Measurements from ENCODE around the gene TRPV2. TPM values are rescaled to one million over a fixed set of nuclear protein-coding genes. Genes with fewer than 3 reads are reported as not detected.

The TRPV2 gene
- total and polyA plus RNA-seq, 4 donors, result 2.9 to 9.3 (median 4.6) TPM

DNA sequence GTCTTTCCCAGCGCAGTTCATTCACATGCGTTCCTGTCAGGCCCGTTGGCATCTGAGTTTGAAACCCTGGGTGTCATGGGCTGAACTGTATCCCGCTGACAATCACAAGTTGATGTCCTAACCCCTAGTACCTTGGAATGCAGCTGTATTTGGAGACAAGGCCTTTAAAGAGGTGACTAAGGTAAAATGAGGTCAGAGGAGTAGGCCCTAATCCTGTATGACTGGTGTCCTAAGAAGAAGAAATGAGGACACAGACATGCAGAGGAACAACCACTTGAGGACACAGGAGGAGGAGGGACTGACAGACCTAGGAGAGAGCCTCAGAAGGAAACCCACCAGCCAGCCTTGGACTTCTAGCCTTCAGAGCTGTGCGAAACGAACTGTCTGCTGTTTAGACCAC, 33.1 kb downstream of the TRPV2 start (continued):
- TF ChIP-seq REST (IDR thresholded peaks at IDR 0.05) (no peak), RAD21 (IDR thresholded peaks at IDR 0.05) (no peak)

- Histone ChIP-seq H3K4me3 (ENCODE audit: low read depth in 1 of 3, low read length in 3 of 3) (no peak overlapping the region), H3K9me3 (ENCODE audit: control insufficient read depth in 4 of 4, low read length in 3 of 4) (no peaks in the 10 kb centered on the region), H3K9ac (ENCODE audit: low read depth in 1 of 2, low read length in 2 of 2) (no peak overlapping the region), H3K27me3 (ENCODE audit: control insufficient read depth in 4 of 4, insufficient read depth in 4 of 4, low read length in 3 of 4) (no peaks in the 10 kb centered on the region), H3K27ac (ENCODE audit: low read depth in 1 of 2, low read length in 2 of 2) (no peak overlapping the region), H3K36me3 (ENCODE audit: control insufficient read depth in 4 of 4, insufficient read depth in 3 of 4, low read depth in 1 of 4, low read length in 3 of 4) (peaks cover 0 to 25% (median 2%) of the 10 kb centered on the region in 4 donors), H3K4me1 (ENCODE audit: control insufficient read depth in 4 of 4, insufficient read depth in 4 of 4, low read length in 3 of 4) (peaks cover 3 to 12% (median 9%) of the 10 kb centered on the region in 4 donors)
- no peak for DNase-seq (ENCODE audit: low spot score)
- WGBS, result 91% methylated on average over 11 of the region's 11 CpGs
- TF ChIP-seq RXRA (IDR thresholded peaks at IDR 0.05), result no peak
- TF ChIP-seq SP1 (IDR thresholded peaks at IDR 0.05), result no peak
- TF ChIP-seq FOXA2 (IDR thresholded peaks at IDR 0.05), result no peak
- TF ChIP-seq TAF1 (conservative IDR thresholded peaks at IDR 0.05), result no peak
- no peak for TF ChIP-seq NR2F2 (IDR thresholded peaks at IDR 0.05)
- TF ChIP-seq, protein P1, sequence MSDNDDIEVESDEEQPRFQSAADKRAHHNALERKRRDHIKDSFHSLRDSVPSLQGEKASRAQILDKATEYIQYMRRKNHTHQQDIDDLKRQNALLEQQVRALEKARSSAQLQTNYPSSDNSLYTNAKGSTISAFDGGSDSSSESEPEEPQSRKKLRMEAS (IDR thresholded peaks at IDR 0.05), result no peak
- no peak for TF ChIP-seq RAD21 (IDR thresholded peaks at IDR 0.05)
- no peak for TF ChIP-seq ZBTB33 (IDR thresholded peaks at IDR 0.05)
- TF ChIP-seq, protein P2, sequence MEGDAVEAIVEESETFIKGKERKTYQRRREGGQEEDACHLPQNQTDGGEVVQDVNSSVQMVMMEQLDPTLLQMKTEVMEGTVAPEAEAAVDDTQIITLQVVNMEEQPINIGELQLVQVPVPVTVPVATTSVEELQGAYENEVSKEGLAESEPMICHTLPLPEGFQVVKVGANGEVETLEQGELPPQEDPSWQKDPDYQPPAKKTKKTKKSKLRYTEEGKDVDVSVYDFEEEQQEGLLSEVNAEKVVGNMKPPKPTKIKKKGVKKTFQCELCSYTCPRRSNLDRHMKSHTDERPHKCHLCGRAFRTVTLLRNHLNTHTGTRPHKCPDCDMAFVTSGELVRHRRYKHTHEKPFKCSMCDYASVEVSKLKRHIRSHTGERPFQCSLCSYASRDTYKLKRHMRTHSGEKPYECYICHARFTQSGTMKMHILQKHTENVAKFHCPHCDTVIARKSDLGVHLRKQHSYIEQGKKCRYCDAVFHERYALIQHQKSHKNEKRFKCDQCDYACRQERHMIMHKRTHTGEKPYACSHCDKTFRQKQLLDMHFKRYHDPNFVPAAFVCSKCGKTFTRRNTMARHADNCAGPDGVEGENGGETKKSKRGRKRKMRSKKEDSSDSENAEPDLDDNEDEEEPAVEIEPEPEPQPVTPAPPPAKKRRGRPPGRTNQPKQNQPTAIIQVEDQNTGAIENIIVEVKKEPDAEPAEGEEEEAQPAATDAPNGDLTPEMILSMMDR (IDR thresholded peaks at IDR 0.05; ENCODE audit: low read depth, low read length, missing input control), result no peak
- TF ChIP-seq HNF4A (conservative IDR thresholded peaks at IDR 0.05), result no peak
- TF ChIP-seq FOXA1 (IDR thresholded peaks at IDR 0.05), result no peak
- TF ChIP-seq YY1 (IDR thresholded peaks at IDR 0.05), result no peak
- TF ChIP-seq EGR1 (IDR thresholded peaks at IDR 0.05; ENCODE audit: low read depth in 2 of 2), result no peak
- no peak for TF ChIP-seq HNF4G (IDR thresholded peaks at IDR 0.05)
- TF ChIP-seq REST (IDR thresholded peaks at IDR 0.05), result no peak
- TF ChIP-seq, protein P3, sequence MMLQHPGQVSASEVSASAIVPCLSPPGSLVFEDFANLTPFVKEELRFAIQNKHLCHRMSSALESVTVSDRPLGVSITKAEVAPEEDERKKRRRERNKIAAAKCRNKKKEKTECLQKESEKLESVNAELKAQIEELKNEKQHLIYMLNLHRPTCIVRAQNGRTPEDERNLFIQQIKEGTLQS (IDR thresholded peaks at IDR 0.05), result no peak
- no peak for TF ChIP-seq JUND (IDR thresholded peaks at IDR 0.05)
- no peak for TF ChIP-seq GABPA (IDR thresholded peaks at IDR 0.05 in 1 of 2, conservative IDR thresholded peaks at IDR 0.05 in 1 of 2)
These were observed 33.8 kb downstream of the TRPV2 start for GRCh38 chr17:16449121-16449570.
